NT2/D1 (cell line): ENCODE results near the gene PI4KA.

Experiments used
- SUZ12 ChIP-seq: IDR thresholded peaks from 2 replicates; pipeline ENCODE4 v1.6.1; 2011; ENCODE audit not compliant: insufficient read length, insufficient read depth; ENCODE audit errors: extremely low read depth
- YY1 ChIP-seq: IDR thresholded peaks from 2 replicates; pipeline ENCODE4 v1.6.1; 2011; ENCODE audit not compliant: insufficient read length, insufficient read depth

DNA sequence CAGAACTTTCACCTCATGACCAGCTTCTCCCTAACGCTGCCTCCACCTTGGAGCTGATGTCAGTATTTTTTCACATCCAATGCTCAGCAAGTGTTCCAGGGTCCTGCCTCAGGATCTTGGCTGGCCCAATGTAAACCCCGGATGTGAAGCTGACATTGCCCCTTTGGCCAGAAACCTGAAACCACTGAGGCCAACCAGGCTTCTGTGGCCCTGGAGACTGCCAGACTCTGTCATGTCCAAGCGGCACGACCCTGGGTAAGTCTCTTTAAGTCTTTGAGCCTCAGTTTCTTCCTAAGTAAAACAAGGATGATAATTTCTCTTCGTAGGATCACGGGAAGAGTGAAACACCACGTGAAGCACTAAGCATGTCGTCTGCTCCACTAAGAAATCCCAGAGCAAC is 61.9 kb downstream of the PI4KA start:
- no peak for TF ChIP-seq SUZ12
- no peak for TF ChIP-seq YY1
